Tibial nerve (tissue), 4 donors: Measurements from ENCODE around the gene CDC7. TPM values are rescaled to one million over a fixed set of nuclear protein-coding genes. Genes with fewer than 3 reads are reported as not detected.

Experiments
- DNase-seq, 2 donors: peaks; one replicate each; pipeline ENCODE4 v3.0.0-alpha.2; 2019; ENCODE audit warnings: low spot score in 2 of 2
- H3K27ac ChIP-seq, 4 donors: fragments of 200-600 bp; sonication (generic) in 3 of 4; one replicate each; pipeline ENCODE4 v1.5.1; 2017 to 2019; ENCODE audit warnings: mild to moderate bottlenecking in 1 of 4
- H3K27me3 ChIP-seq, 2 donors: fragments of 200-600 bp; sonication (generic) in 1 of 2; one replicate each; pipeline versions ENCODE4 v1.5.1 to v1.6.0; 2017 to 2019
- H3K36me3 ChIP-seq, 3 donors: fragments of 200-600 bp; sonication (generic); one replicate each; pipeline ENCODE4 v1.5.1; 2018 to 2019
- H3K4me1 ChIP-seq, 4 donors: fragments of 200-600 bp; sonication (generic) in 3 of 4; one replicate each; pipeline ENCODE4 v1.5.1; 2017 to 2019
- H3K4me3 ChIP-seq, 4 donors: fragments of 200-600 bp; sonication (generic) in 3 of 4; one replicate each; pipeline ENCODE4 v1.5.1; 2017 to 2019; ENCODE audit warnings: mild to moderate bottlenecking in 1 of 4, moderate library complexity in 1 of 4
- H3K9me3 ChIP-seq, 4 donors: fragments of 200-600 bp; sonication (generic) in 3 of 4; one replicate each; pipeline ENCODE4 v1.5.1; 2017 to 2019
- EP300 ChIP-seq, 2 donors: sonication (generic); formaldehyde crosslinking; IDR thresholded peaks; one replicate each; pipeline ENCODE4 v1.6.1; 2017; ENCODE audit warnings: antibody characterized with exemption in 2 of 2, mild to moderate bottlenecking in 1 of 2
- POLR2A ChIP-seq, 2 donors: fragments of 450-650 bp; IDR thresholded peaks; one replicate each; pipeline ENCODE4 v1.6.1; 2017; ENCODE audit warnings: antibody characterized with exemption in 2 of 2, mild to moderate bottlenecking in 2 of 2, moderate library complexity in 2 of 2
- WGBS, 2 donors: methylation state at CpG; one replicate each; pipeline ENCODE4 v1.1.5; 2018; 5-methylcytosine and 5-hydroxymethylcytosine counted together
- total RNA-seq, 4 donors: library from RNA; depleted of rRNA; stranded (reverse); fragments of >200 nt; gene quantifications; one replicate each; pipeline ENCODE4 v1.1.0, GENCODE V29; 2016
- TF ChIP-seq, protein P1 (sequence below), 5 experiments: fragments of 200-600 bp in 3 of 5; fragments of 450-650 bp in 2 of 5; sonication (generic) in 3 of 5; IDR thresholded peaks; one replicate each; pipeline ENCODE4 v1.5.1; 2016 to 2019; ENCODE audit warnings: antibody characterized with exemption in 5 of 5, mild to moderate bottlenecking in 3 of 5, moderate library complexity in 2 of 5

The CDC7 gene
- total RNA-seq, 4 donors from 2014 or later: 0.59 to 3.3 (median 1.3) TPM

DNA sequence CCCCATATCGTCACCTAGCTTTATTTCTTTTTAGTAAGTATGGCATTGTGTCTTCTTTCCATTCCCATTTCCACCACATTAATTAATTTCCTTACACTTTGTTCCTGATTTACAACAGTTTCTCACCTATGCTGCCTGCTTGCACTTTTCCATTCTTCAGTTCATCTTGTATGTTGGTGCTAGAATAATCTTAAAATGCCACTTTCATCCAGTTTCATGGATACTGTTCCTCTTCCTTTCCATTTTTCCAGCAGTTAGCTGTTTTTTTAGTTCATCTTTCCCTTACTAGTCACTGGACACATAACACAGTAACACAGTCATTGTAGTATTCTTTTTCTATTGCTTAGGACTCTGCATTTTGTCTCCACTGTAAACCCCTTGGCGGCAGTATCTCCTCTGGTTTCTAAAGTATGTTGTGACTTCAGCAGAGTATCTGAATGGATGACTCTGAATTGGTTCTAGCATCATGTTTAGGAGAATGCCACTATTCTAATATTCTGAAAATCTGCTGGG, 2.1 kb downstream of the CDC7 start:
- Histone ChIP-seq H3K9me3 (no peaks in the 10 kb centered on the region), H3K27me3 (no peaks in the 10 kb centered on the region), H3K27ac (no peak overlapping the region), H3K36me3 (no peaks in the 10 kb centered on the region), H3K4me1 (peaks cover 0 to 20% (median 0%) of the 10 kb centered on the region in 4 donors), H3K4me3 (no peak overlapping the region)
- TF ChIP-seq EP300 (IDR thresholded peaks at IDR 0.05): no peak
- TF ChIP-seq, protein P1, sequence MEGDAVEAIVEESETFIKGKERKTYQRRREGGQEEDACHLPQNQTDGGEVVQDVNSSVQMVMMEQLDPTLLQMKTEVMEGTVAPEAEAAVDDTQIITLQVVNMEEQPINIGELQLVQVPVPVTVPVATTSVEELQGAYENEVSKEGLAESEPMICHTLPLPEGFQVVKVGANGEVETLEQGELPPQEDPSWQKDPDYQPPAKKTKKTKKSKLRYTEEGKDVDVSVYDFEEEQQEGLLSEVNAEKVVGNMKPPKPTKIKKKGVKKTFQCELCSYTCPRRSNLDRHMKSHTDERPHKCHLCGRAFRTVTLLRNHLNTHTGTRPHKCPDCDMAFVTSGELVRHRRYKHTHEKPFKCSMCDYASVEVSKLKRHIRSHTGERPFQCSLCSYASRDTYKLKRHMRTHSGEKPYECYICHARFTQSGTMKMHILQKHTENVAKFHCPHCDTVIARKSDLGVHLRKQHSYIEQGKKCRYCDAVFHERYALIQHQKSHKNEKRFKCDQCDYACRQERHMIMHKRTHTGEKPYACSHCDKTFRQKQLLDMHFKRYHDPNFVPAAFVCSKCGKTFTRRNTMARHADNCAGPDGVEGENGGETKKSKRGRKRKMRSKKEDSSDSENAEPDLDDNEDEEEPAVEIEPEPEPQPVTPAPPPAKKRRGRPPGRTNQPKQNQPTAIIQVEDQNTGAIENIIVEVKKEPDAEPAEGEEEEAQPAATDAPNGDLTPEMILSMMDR (IDR thresholded peaks at IDR 0.05): no peak
- no peak for TF ChIP-seq POLR2A (IDR thresholded peaks at IDR 0.05)
- DNase-seq: no peak
- WGBS, 2 donors: 68% methylated on average over 2 of the region's 2 CpGs

DNA sequence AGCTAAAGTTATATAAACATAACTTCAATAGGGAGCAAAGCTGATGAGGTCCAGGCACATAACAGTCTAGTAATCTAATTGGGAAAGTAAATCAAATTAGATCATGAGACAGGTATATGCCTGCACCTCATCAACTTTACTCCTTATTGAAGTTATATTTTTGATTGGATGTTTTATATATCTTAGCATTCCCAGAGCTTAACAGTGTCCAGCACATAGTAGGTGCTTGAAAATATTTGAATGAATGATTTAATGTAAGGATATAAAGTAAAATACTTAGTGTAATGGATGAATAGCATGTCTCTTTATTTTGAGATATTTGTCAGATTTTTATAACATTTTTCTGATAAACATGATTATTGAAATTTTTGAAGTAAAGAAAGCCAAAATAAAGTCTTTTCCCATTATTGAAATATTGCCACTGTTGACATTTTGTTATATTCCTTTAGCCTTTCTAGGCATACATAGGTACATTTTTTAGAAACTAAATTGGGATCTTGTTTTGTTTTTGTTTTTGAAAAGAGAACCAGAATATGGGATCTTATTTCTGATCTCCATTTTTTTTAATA, 2.8 kb downstream of the CDC7 start:
- no peak overlapping the region for H3K4me3 ChIP-seq
- no peaks in the 10 kb centered on the region for H3K27me3 ChIP-seq
- H3K4me1 ChIP-seq: peaks cover 0 to 20% (median 0%) of the 10 kb centered on the region in 4 donors
- no peaks in the 10 kb centered on the region for H3K9me3 ChIP-seq
- no peak for DNase-seq
- no peak overlapping the region for H3K27ac ChIP-seq
- no peaks in the 10 kb centered on the region for H3K36me3 ChIP-seq
- TF ChIP-seq EP300 (IDR thresholded peaks at IDR 0.05) (no peak), POLR2A (IDR thresholded peaks at IDR 0.05) (no peak)
- TF ChIP-seq, protein P1 (IDR thresholded peaks at IDR 0.05): no peak

DNA sequence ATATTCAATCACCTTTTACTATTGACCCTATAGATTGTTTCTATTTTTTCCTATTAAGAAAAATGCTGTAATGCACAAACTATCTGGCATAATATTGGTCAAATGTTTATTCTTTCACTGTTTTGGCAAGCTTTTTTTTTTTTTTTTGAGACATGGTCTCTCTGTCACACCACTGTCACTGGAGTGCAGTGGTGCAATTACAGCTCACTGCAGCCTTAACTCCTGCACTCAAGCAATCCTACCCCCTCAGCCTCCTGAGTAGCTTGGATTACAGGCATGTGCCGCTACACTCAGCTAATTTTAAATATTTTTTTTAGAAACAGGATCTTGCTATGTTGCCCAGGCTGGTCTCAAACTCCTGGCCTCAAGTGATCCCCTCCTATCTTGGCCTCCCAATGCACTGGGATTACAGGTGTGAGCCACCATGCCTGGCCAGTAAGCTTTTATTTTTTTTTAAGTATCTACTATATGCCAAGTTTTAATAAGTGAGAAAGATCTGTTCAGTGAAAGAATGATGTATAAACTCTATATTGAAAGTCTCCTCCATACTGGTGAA, 3.4 kb downstream of the CDC7 start:
- TF ChIP-seq, protein P1 (IDR thresholded peaks at IDR 0.05): no peak
- TF ChIP-seq EP300 (IDR thresholded peaks at IDR 0.05) (no peak), POLR2A (IDR thresholded peaks at IDR 0.05) (no peak)
- H3K27ac ChIP-seq: no peak overlapping the region
- no peak for DNase-seq
- H3K27me3 ChIP-seq: no peaks in the 10 kb centered on the region
- no peak overlapping the region for H3K4me3 ChIP-seq
- 84 to 97% methylated on average over 1 of the region's 1 CpG for WGBS, 2 donors
- peaks cover 0 to 20% (median 0%) of the 10 kb centered on the region in 4 donors for H3K4me1 ChIP-seq
- no peaks in the 10 kb centered on the region for H3K9me3 ChIP-seq
- H3K36me3 ChIP-seq: no peaks in the 10 kb centered on the region

DNA sequence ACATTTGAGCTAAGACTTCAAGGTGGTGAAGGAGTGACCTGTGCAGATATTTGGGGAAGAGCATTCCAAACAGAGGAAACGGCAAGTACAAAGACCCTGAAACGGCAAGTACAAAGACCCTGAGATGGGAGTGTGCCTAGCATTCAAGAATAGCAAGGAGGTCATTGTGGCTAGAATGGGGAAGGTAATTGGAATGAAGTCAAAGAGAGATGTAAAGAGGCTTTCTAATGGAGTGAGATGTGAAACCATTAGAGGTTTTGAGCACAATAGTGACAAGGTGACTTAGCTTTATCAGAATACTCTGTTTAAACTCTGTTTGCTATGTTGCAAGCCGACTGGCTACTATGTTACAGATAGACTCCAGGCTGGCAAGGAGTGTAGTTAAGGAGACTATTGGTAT, 4.4 kb downstream of the CDC7 start:
- Histone ChIP-seq H3K27ac (no peak overlapping the region), H3K36me3 (no peaks in the 10 kb centered on the region), H3K4me3 (no peak overlapping the region), H3K4me1 (peaks cover 0 to 15% (median 0%) of the 10 kb centered on the region in 4 donors), H3K9me3 (no peaks in the 10 kb centered on the region), H3K27me3 (no peaks in the 10 kb centered on the region)
- no peak for DNase-seq
- TF ChIP-seq, protein P1 (IDR thresholded peaks at IDR 0.05): no peak
- TF ChIP-seq POLR2A (IDR thresholded peaks at IDR 0.05): no peak
- TF ChIP-seq EP300 (IDR thresholded peaks at IDR 0.05): no peak
- WGBS, 2 donors: 73 to 80% methylated on average over 3 of the region's 3 CpGs

DNA sequence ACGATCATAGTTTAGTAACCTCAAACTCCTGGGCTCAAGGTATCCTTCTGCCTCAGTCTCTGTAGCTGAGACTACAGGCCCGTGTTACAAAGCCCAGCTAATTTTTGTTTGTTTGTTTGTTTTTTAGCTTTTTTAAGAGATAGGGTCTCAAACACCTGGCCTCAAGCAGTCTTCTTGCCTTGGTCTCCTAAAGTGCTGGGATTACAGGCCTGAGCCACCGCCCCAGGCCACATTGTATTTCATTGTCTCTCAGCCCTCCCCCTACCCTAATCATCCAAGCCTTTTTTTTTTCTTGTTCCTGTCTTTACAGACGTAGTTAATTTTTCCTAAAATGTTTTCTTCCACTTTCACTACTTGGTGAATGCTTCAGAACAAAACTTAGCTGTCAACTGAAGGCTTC, 5.4 kb downstream of the CDC7 start:
- DNase-seq: no peak
- Histone ChIP-seq H3K36me3 (no peaks in the 10 kb centered on the region), H3K27me3 (no peaks in the 10 kb centered on the region), H3K9me3 (no peaks in the 10 kb centered on the region), H3K27ac (no peak overlapping the region), H3K4me3 (no peak overlapping the region), H3K4me1 (peaks cover 0 to 11% (median 0%) of the 10 kb centered on the region in 4 donors)
- no peak for TF ChIP-seq POLR2A (IDR thresholded peaks at IDR 0.05)
- TF ChIP-seq EP300 (IDR thresholded peaks at IDR 0.05): no peak
- TF ChIP-seq, protein P1 (IDR thresholded peaks at IDR 0.05): no peak
- WGBS, 2 donors: 82 to 86% methylated on average over 4 of the region's 4 CpGs
